Measurements from ENCODE around the gene USP10.
A peak's percentile ranks its signal among the peaks of the same experiment; 100 is the strongest.
"Not testable (repeated sequence)": the region's sequence is repeated elsewhere in the genome, so short reads cannot be mapped to it uniquely, and the experiment has no call there.

Gene USP10

DNA sequence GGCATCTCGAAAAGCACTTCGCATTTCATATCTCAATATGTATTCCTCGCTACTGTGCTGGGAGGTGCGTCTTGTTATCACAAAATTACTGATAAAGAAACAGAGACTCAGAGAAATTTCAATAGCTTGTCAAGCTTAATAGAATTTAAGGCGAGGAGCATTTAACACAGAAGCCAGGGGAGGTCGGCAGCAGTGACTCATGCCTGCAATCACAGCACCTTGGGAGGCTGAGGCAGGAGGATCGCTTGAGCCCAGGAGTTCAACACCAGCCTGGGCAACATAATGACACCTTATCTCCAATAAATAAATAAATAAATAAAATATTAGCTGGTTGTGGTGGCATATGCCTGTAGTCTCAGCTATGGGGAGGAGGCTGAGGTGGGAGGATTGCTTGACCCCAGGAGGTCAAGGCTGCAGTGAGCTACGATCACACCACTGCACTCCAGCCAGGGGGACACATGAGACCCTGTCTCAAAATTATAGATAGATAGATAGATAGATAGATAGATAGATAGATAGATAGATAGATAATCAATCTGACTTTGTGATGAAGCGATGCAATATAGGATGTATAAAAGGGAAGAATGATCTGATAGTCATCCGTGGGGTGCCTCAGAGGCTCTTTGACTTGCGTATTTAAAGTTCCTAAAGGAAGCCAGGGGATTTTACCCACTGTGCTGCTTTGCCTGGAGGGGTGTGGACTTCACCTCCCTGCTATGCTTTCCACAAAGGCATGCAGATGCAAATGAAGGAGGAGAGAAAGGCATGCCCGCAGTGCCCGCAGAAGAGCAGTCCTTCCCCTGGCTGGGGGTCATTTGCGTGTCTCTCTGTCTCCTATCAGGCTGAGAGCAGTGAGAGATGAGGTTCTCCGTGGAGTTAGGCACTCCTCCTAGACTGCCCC, 15.9 kb upstream of the USP10 start:
- TF ChIP-seq CTCF (IDR thresholded peaks at IDR 0.05; ENCODE audit: extremely low read depth, missing control alignments): no peak
- DNase-seq (ENCODE audit: low spot score): no peak

DNA sequence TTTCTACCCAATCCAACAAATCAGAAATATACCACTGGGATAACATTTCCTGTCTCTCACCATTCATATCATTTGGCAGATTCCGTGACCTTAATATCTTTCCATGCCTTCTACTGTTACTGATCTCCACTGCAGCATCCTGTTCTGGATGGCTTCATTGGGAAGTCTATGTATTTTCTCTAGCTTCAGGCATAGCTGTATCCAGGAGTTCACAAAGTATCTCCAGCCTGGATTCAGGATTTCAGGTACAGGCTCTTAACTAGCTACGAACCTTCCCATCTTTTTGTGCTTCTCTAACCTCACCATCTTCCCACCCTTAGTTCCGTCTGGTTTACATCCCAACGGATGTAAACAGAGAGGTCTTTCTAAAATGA, 15.2 kb upstream of the USP10 start:
- no peak for TF ChIP-seq CTCF (IDR thresholded peaks at IDR 0.05; ENCODE audit: extremely low read depth, missing control alignments)
- DNase-seq (ENCODE audit: low spot score): no peak

GRCh38 chr16:84685210-84685609, 14.6 kb upstream of the USP10 start:
- DNase-seq (ENCODE audit: low spot score): no peak
- no peak for TF ChIP-seq CTCF (IDR thresholded peaks at IDR 0.05; ENCODE audit: extremely low read depth, missing control alignments)

DNA sequence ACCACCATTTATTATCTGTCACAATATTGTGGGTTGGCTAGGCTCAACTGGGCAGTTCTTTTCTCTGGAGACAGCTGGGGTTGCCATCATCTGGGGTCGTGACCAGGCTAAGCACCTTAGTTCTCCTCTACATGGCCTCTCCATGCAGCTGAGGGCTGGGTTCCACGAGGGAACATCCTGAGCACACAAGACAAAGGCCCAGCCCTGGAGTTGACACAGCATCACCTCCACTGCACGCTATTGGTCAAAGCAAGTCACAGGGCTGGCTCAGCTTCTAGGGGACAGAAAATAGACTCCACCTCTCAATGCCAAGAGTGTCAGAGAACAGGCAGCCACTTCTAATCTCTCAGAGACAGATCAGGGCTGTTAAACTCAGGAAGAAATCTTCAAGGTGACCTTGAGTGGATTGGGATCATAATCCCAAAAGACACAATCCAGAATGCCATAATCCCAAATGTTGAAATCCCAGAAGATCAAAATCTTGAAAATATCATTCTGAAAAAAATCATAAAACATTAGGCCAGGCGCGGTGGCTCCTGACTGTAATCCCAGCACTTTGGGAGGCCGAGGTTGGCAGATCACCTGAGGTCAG, 13.0 kb upstream of the USP10 start:
- TF ChIP-seq CTCF (IDR thresholded peaks at IDR 0.05; ENCODE audit: extremely low read depth, missing control alignments): no peak
- DNase-seq (ENCODE audit: low spot score): peak; percentile 6

- no peak for TF ChIP-seq CTCF (IDR thresholded peaks at IDR 0.05; ENCODE audit: extremely low read depth, missing control alignments)
- peak; percentile 56 for DNase-seq (ENCODE audit: low spot score)
These were observed 12.1 kb upstream of the USP10 start for GRCh38 chr16:84687715-84688114.

DNA sequence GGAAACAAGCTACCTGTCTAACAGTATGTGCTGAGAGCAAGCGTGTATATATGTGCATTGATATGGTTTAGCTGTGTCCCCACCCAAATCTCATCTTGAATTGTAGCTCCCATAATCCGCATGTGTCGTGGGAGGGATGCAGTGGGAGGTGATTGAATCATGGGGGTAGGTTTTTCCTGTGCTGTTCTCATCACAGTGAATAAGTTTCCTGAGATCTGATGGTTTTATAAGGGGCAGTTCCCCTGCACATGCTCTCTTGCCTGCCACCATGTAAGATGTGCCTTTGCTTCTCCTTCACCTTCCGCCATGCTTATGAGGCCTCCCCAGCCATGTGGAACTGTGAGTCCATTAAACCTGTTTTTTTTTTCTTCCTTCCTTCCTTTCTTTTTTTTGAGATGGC, 11.6 kb upstream of the USP10 start:
- not testable (repeated sequence) for DNase-seq (ENCODE audit: low spot score)

- no peak for DNase-seq (ENCODE audit: low spot score)
- no peak for TF ChIP-seq CTCF (IDR thresholded peaks at IDR 0.05; ENCODE audit: extremely low read depth, missing control alignments)
These were observed 10.7 kb upstream of the USP10 start for GRCh38 chr16:84689111-84689510.

All from GM20000 (cell line).